Mucosa of descending colon (tissue), 3 donors: ENCODE measurements around the gene CATSPERE. TPM values are rescaled to one million over a fixed set of nuclear protein-coding genes. Genes with fewer than 3 reads are reported as not detected.
A peak's percentile ranks its signal among the peaks of the same experiment; 100 is the strongest.

Source experiments
- ATAC-seq: fragments of 200-7000 bp; cut with Tn5 transposase; one replicate; pipeline ENCODE4 v1.9.1; 2020; ENCODE audit warnings: mild to moderate bottlenecking, moderate library complexity
- DNase-seq, 3 donors: peaks; one replicate each; pipeline ENCODE4 v3.0.0-alpha.2; 2020
- H3K36me3 ChIP-seq: fragments of 200-600 bp; one replicate; pipeline ENCODE4 v1.8.0; 2021; ENCODE audit warnings: low read depth, mild to moderate bottlenecking
- H3K4me1 ChIP-seq: fragments of 200-600 bp; one replicate; pipeline ENCODE4 v1.8.0; 2021; ENCODE audit warnings: low read depth, mild to moderate bottlenecking
- H3K4me3 ChIP-seq: fragments of 200-600 bp; one replicate; pipeline ENCODE4 v1.8.0; 2021; ENCODE audit warnings: mild to moderate bottlenecking
- H3K9me3 ChIP-seq: fragments of 200-600 bp; one replicate; pipeline ENCODE4 v1.8.0; 2021; ENCODE audit warnings: mild to moderate bottlenecking
- CTCF ChIP-seq: fragments of 200-600 bp; IDR thresholded peaks from one replicate; pipeline ENCODE4 v1.8.0; 2022; ENCODE audit warnings: antibody characterized with exemption, mild to moderate bottlenecking
- intact Hi-C, 2 donors: fragments of 100-400 bp; cut with DNase I in 1 of 2; cut with micrococcal nuclease in 1 of 2; formaldehyde crosslinking; loops; one replicate each; pipeline versions ENCODE4 v1.11.0 to v1.11.1; 2022; cut with DNase I, micrococcal nuclease
- total RNA-seq, 3 donors: library from RNA; stranded (reverse); fragmentation: NEBNext Ultra II Directional in 2 of 3; extraction: Animal tissue kit (Norgen Biotek cat#: 25700) in 2 of 3; gene quantifications; one replicate each; pipeline versions ENCODE4 v1.2.1 to v1.2.4, GENCODE V29; 2021 to 2023
- donor health status: DM: no; HTN: no; CAD: no; lungs with moderate emphysema.
- donor health status: DM: no; HTN: no; CAD: no.
- donor health status: DM: no; HTN: yes; CAD: no.

CATSPERE gene
- total RNA-seq, 3 donors from 2014 or later, result 0.73 to 1.3 (median 0.93) TPM

GRCh38 chr1:244444854-244445253, 16.2 kb upstream of the CATSPERE start:
- DNase-seq (no peak), ATAC-seq (no peak)
- Histone ChIP-seq H3K4me1 (peaks cover 10% of the 10 kb centered on the region), H3K36me3 (no peaks in the 10 kb centered on the region), H3K9me3 (no peaks in the 10 kb centered on the region), H3K4me3 (no peak overlapping the region)
- TF ChIP-seq CTCF, result no peak
- intact Hi-C loops, result no loop called here

GRCh38 chr1:244445320-244446181, 15.5 kb upstream of the CATSPERE start:
- no peak for TF ChIP-seq CTCF
- Histone ChIP-seq H3K9me3 (no peaks in the 10 kb centered on the region), H3K4me3 (no peak overlapping the region), H3K4me1 (peaks cover 17% of the 10 kb centered on the region), H3K36me3 (no peaks in the 10 kb centered on the region)
- ATAC-seq (peak; percentile 27), DNase-seq (no peak)
- intact Hi-C loops, result no loop called here

- Histone ChIP-seq H3K9me3 (no peaks in the 10 kb centered on the region), H3K4me1 (peaks cover 19% of the 10 kb centered on the region), H3K4me3 (no peak overlapping the region), H3K36me3 (peaks cover 4% of the 10 kb centered on the region)
- TF ChIP-seq CTCF, result no peak
- intact Hi-C loops, result no loop called here
- ATAC-seq, result no peak
- no peak for DNase-seq
Observed at GRCh38 chr1:244447024-244447423, 14.0 kb upstream of the CATSPERE start.

- TF ChIP-seq CTCF, result no peak
- DNase-seq (no peak), ATAC-seq (no peak)
- Histone ChIP-seq H3K4me3 (no peak overlapping the region), H3K36me3 (peaks cover 6% of the 10 kb centered on the region), H3K9me3 (no peaks in the 10 kb centered on the region), H3K4me1 (peaks cover 22% of the 10 kb centered on the region)
- intact Hi-C loops, result no loop called here
Observed at GRCh38 chr1:244447552-244447951, 13.5 kb upstream of the CATSPERE start.

GRCh38 chr1:244448279-244449036, 12.6 kb upstream of the CATSPERE start:
- TF ChIP-seq CTCF, result no peak
- Histone ChIP-seq H3K36me3 (peaks cover 6% of the 10 kb centered on the region), H3K4me1 (peaks cover 22% of the 10 kb centered on the region), H3K4me3 (no peak overlapping the region), H3K9me3 (no peaks in the 10 kb centered on the region)
- intact Hi-C loops, result no loop called here
- ATAC-seq (no peak), DNase-seq (no peak)
